Mesenchymal stem cell (in vitro differentiated cells and primary cell): ENCODE results near the gene SLCO2A1.

Experiments
- DNase-seq: peaks from one replicate; pipeline ENCODE4 v3.0.0-alpha.2; 2013
- H2AFZ ChIP-seq: one replicate; pipeline ENCODE4 v1.6.1; 2013; ENCODE audit warnings: low read depth, mild to moderate bottlenecking, control low read depth, inconsistent platforms, low read length, moderate library complexity
- H2AK5ac ChIP-seq: 2 replicates; pipeline ENCODE4 v1.6.1; 2013; ENCODE audit warnings: low read length, moderate library complexity, mild to moderate bottlenecking, inconsistent platforms; ENCODE audit not compliant: severe bottlenecking
- H2BK120ac ChIP-seq: one replicate; pipeline ENCODE4 v1.6.1; 2013; ENCODE audit warnings: low read depth, mild to moderate bottlenecking, inconsistent platforms, low read length, moderate library complexity
- H2BK12ac ChIP-seq, 2 experiments: one replicate each; pipeline ENCODE4 v1.6.1; 2013; ENCODE audit warnings: inconsistent platforms in 2 of 2, low read length in 2 of 2, mild to moderate bottlenecking in 2 of 2, moderate library complexity in 2 of 2, control low read depth in 1 of 2
- H2BK15ac ChIP-seq: one replicate; pipeline ENCODE4 v1.6.1; 2013; ENCODE audit warnings: mild to moderate bottlenecking, low read depth, inconsistent platforms; ENCODE audit not compliant: poor library complexity, severe bottlenecking
- H2BK5ac ChIP-seq: 2 replicates; pipeline ENCODE4 v1.6.1; 2013; ENCODE audit warnings: low read depth, mild to moderate bottlenecking, low read length, control low read depth, inconsistent platforms; ENCODE audit not compliant: poor library complexity, severe bottlenecking
- H3K14ac ChIP-seq, 2 experiments: one replicate each; pipeline ENCODE4 v1.6.1; 2013; ENCODE audit warnings: inconsistent platforms in 2 of 2, low read length in 2 of 2, control low read depth in 1 of 2, mild to moderate bottlenecking in 1 of 2, moderate library complexity in 1 of 2
- H3K18ac ChIP-seq, 2 experiments: one replicate each; pipeline ENCODE4 v1.6.1; 2013; ENCODE audit warnings: inconsistent platforms in 2 of 2, low read length in 2 of 2, control low read depth in 1 of 2, low read depth in 1 of 2, mild to moderate bottlenecking in 1 of 2
- H3K23ac ChIP-seq, 2 experiments: one replicate each; pipeline ENCODE4 v1.6.1; 2013; ENCODE audit warnings: inconsistent platforms in 2 of 2, low read length in 2 of 2, mild to moderate bottlenecking in 2 of 2, moderate library complexity in 2 of 2, control low read depth in 1 of 2
- H3K27ac ChIP-seq: 2 replicates; pipeline ENCODE4 v1.5.1; 2013; ENCODE audit warnings: mild to moderate bottlenecking, moderate library complexity, low read length, control low read depth, inconsistent platforms; ENCODE audit not compliant: poor library complexity, severe bottlenecking
- H3K27me3 ChIP-seq, 2 experiments: 2 replicates each; pipeline versions ENCODE4 v1.6.1 to v1.7.0; 2013; ENCODE audit warnings: low read length in 2 of 2, mild to moderate bottlenecking in 2 of 2, moderate library complexity in 2 of 2, control low read depth in 1 of 2, inconsistent platforms in 1 of 2; ENCODE audit not compliant: control insufficient read depth in 1 of 2, insufficient read depth in 1 of 2
- H3K36me3 ChIP-seq, 2 experiments: 2 replicates each; pipeline versions ENCODE4 v1.6.1 to v1.7.0; 2013; ENCODE audit warnings: low read length in 2 of 2, control low read depth in 1 of 2, inconsistent platforms in 1 of 2, low read depth in 1 of 2, mild to moderate bottlenecking in 1 of 2; ENCODE audit not compliant: insufficient read depth in 2 of 2, control insufficient read depth in 1 of 2
- H3K4ac ChIP-seq, 2 experiments: one replicate each; pipeline ENCODE4 v1.6.1; 2013; ENCODE audit warnings: inconsistent platforms in 2 of 2, low read length in 2 of 2, mild to moderate bottlenecking in 2 of 2, moderate library complexity in 2 of 2, control low read depth in 1 of 2, low read depth in 1 of 2
- H3K4me1 ChIP-seq: 2 replicates; pipeline ENCODE4 v1.6.1; 2013; ENCODE audit warnings: low read depth, low read length, control low read depth; ENCODE audit not compliant: control insufficient read depth, insufficient read depth
- H3K4me2 ChIP-seq: 2 replicates; pipeline ENCODE4 v1.6.1; 2013; ENCODE audit warnings: low read length, mild to moderate bottlenecking, inconsistent platforms; ENCODE audit not compliant: poor library complexity, severe bottlenecking
- H3K4me3 ChIP-seq, 2 experiments: 2 replicates each; pipeline versions ENCODE4 v1.5.1 to v1.7.0; 2013; ENCODE audit warnings: low read length in 2 of 2, mild to moderate bottlenecking in 2 of 2, control low read depth in 1 of 2, low read depth in 1 of 2; ENCODE audit not compliant: insufficient read depth in 1 of 2
- H3K79me1 ChIP-seq: replicated peaks from 2 replicates; pipeline ENCODE4 v1.6.1; 2013; ENCODE audit warnings: mild to moderate bottlenecking, control low read depth, low read length, inconsistent platforms; ENCODE audit not compliant: poor library complexity, severe bottlenecking
- H3K9ac ChIP-seq: 2 replicates; pipeline ENCODE4 v1.7.0; 2013; ENCODE audit warnings: mild to moderate bottlenecking, low read length, moderate library complexity
- H3K9me3 ChIP-seq: 2 replicates; pipeline ENCODE4 v1.7.0; 2013; ENCODE audit warnings: mild to moderate bottlenecking, low read length; ENCODE audit not compliant: control insufficient read depth
- H4K8ac ChIP-seq: one replicate; pipeline ENCODE4 v1.6.1; 2013; ENCODE audit warnings: inconsistent platforms, mild to moderate bottlenecking, low read length, moderate library complexity
- H4K91ac ChIP-seq: one replicate; pipeline ENCODE4 v1.6.1; 2013; ENCODE audit warnings: mild to moderate bottlenecking, low read length, inconsistent platforms
- WGBS: methylation state at CpG from one replicate; pipeline ENCODE4 v1.1.7; 2013; ENCODE audit warnings: mixed read lengths; 5-methylcytosine and 5-hydroxymethylcytosine counted together

SLCO2A1 gene

GRCh38 chr3:133934996-133935842 is 94.5 kb downstream of the SLCO2A1 start:
- H3K4ac ChIP-seq, result no peak overlapping the region
- no peak overlapping the region for H3K9ac ChIP-seq
- no peak overlapping the region for H3K4me2 ChIP-seq
- H3K9me3 ChIP-seq, result peaks cover 7% of the 10 kb centered on the region
- H2BK120ac ChIP-seq, result no peak overlapping the region
- no peak for DNase-seq
- no peaks in the 10 kb centered on the region for H3K79me1 ChIP-seq
- no peak overlapping the region for H2BK12ac ChIP-seq
- no peak overlapping the region for H3K23ac ChIP-seq
- H2BK5ac ChIP-seq, result no peak overlapping the region
- no peak overlapping the region for H3K18ac ChIP-seq
- H3K27ac ChIP-seq, result no peak overlapping the region
- H3K27me3 ChIP-seq, result peaks cover 15 to 41% of the 10 kb centered on the region in 2 experiments
- H3K4me1 ChIP-seq, result no peaks in the 10 kb centered on the region
- no peak overlapping the region for H2AFZ ChIP-seq
- no peak overlapping the region for H3K14ac ChIP-seq
- 91% methylated on average over 11 of the region's 11 CpGs for WGBS
- no peak overlapping the region for H3K4me3 ChIP-seq
- no peak overlapping the region for H4K91ac ChIP-seq
- no peaks in the 10 kb centered on the region for H3K36me3 ChIP-seq
- no peak overlapping the region for H2AK5ac ChIP-seq
- no peak overlapping the region for H2BK15ac ChIP-seq
- H4K8ac ChIP-seq, result no peak overlapping the region

GRCh38 chr3:133934073-133934970 is 95.4 kb downstream of the SLCO2A1 start:
- no peak overlapping the region for H3K27ac ChIP-seq

GRCh38 chr3:133933097-133934024 is 96.4 kb downstream of the SLCO2A1 start:
- no peak overlapping the region for H2AFZ ChIP-seq
- H3K4ac ChIP-seq, result no peak overlapping the region
- no peak overlapping the region for H3K27ac ChIP-seq
- H3K79me1 ChIP-seq, result no peaks in the 10 kb centered on the region
- peaks cover 3% of the 10 kb centered on the region for H3K9me3 ChIP-seq
- no peak overlapping the region for H2AK5ac ChIP-seq
- no peak overlapping the region for H3K23ac ChIP-seq
- no peaks in the 10 kb centered on the region for H3K36me3 ChIP-seq
- H3K4me2 ChIP-seq, result no peak overlapping the region
- H2BK15ac ChIP-seq, result no peak overlapping the region
- H2BK12ac ChIP-seq, result no peak overlapping the region
- no peak for DNase-seq
- H3K4me1 ChIP-seq, result no peaks in the 10 kb centered on the region
- H3K14ac ChIP-seq, result no peak overlapping the region
- H3K27me3 ChIP-seq, result peaks cover 26 to 46% of the 10 kb centered on the region in 2 experiments
- H3K4me3 ChIP-seq, result no peak overlapping the region
- no peak overlapping the region for H2BK120ac ChIP-seq
- WGBS, result 89% methylated on average over 5 of the region's 9 CpGs
- no peak overlapping the region for H3K18ac ChIP-seq
- no peak overlapping the region for H4K91ac ChIP-seq
- H2BK5ac ChIP-seq, result no peak overlapping the region
- no peak overlapping the region for H3K9ac ChIP-seq
- no peak overlapping the region for H4K8ac ChIP-seq

More at GRCh38 chr3:133934073-133934970, 95.4 kb downstream of the SLCO2A1 start:
- H3K23ac ChIP-seq, result no peak overlapping the region
- H3K14ac ChIP-seq, result no peak overlapping the region
- no peak overlapping the region for H4K91ac ChIP-seq
- H3K9me3 ChIP-seq, result peaks cover 7% of the 10 kb centered on the region
- H3K4me1 ChIP-seq, result no peaks in the 10 kb centered on the region
- no peaks in the 10 kb centered on the region for H3K36me3 ChIP-seq
- no peak overlapping the region for H3K9ac ChIP-seq
- no peak overlapping the region for H2AFZ ChIP-seq
- 89% methylated on average over 10 of the region's 10 CpGs for WGBS
- H3K27me3 ChIP-seq, result peaks cover 17 to 41% of the 10 kb centered on the region in 2 experiments
- H2BK12ac ChIP-seq, result peak overlapping the region in 1 of 2 experiments; percentile 2
- no peak overlapping the region for H3K18ac ChIP-seq
- no peak overlapping the region for H3K4me3 ChIP-seq
- no peak overlapping the region for H2AK5ac ChIP-seq
- H3K4ac ChIP-seq, result no peak overlapping the region
- no peak overlapping the region for H2BK5ac ChIP-seq
- H2BK15ac ChIP-seq, result no peak overlapping the region
- H3K4me2 ChIP-seq, result no peak overlapping the region
- H2BK120ac ChIP-seq, result no peak overlapping the region
- no peak overlapping the region for H4K8ac ChIP-seq
- H3K79me1 ChIP-seq, result no peaks in the 10 kb centered on the region
- DNase-seq, result no peak
